ENCODE data around the gene GMPR. TPM values are rescaled to one million over a fixed set of nuclear protein-coding genes. Genes with fewer than 3 reads are reported as not detected.
A peak's percentile ranks its signal among the peaks of the same experiment; 100 is the strongest.

The GMPR gene
- total RNA-seq, 1 experiment from 2014 or later, result 24.0 TPM

DNA sequence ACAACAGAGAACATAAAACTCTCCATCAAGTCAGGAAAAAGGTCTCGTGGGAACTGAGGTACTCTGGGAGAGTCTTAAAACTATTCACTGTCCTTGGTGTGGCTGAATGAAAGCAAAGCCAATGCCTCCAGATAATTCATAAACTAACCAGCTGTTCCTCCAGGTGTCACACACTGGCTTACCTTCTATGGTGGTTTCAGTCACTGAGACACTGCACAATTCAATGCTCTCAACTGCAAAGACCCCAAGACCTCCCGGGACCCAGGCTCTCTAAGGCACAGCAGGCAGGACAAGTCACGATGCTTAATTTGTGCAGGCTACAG lies 100.8 kb downstream of the GMPR start:
- Histone ChIP-seq H3K36me3 (ENCODE audit: control insufficient read depth in 1 of 2, insufficient read depth in 2 of 2, low read length in 2 of 2) (no peaks in the 10 kb centered on the region), H3K9me3 (ENCODE audit: control insufficient read depth in 1 of 2, insufficient read depth in 1 of 2, low read depth in 1 of 2, low read length in 2 of 2) (no peaks in the 10 kb centered on the region), H3K27ac (ENCODE audit: low read depth, low read length) (peak overlapping the region; percentile 10; the same call in 1 of the 2 replicates), H3K4me3 (replicated peaks in 1 of 2; ENCODE audit: low read depth in 1 of 2, low read length in 2 of 2) (peak overlapping the region in 1 of 2 experiments; percentile 38; a peak in 1 of 4 replicates), H3K27me3 (ENCODE audit: insufficient read depth, low read length) (no peaks in the 10 kb centered on the region), H3K79me2 (ENCODE audit: insufficient read depth, low read length) (no peaks in the 10 kb centered on the region), H3K4me2 (ENCODE audit: low read length) (peak overlapping the region; percentile 71), H3K9ac (ENCODE audit: low read length) (peak overlapping the region; percentile 36; the same call in 1 of the 2 replicates), H3K4me1 (ENCODE audit: control insufficient read depth in 1 of 2, insufficient read depth in 2 of 2, low read length in 2 of 2) (peaks cover 10 to 35% of the 10 kb centered on the region in 2 experiments; a peak in 3 of 4 replicates), H3K9me2 (ENCODE audit: insufficient read depth) (no peaks in the 10 kb centered on the region), H4K20me1 (ENCODE audit: insufficient read depth) (no peaks in the 10 kb centered on the region), H2AFZ (ENCODE audit: low read depth, low read length, poor library complexity, severe bottlenecking) (no peak overlapping the region)
- ATAC-seq, result peak; percentile 43
- ChIA-PET RAD21 (ENCODE audit: low non-redundant PET in 1 of 2, low total read pairs in 2 of 2, uncharacterized antibody in 2 of 2, unreplicated experiment in 2 of 2) (interaction anchor here in 1 of 2 experiments (1.2 kb wide), 1 partner anchor 18 kb away, joined by 3 read pairs; no protein-coding TSS in a partner anchor), POLR2A (no interaction called here), CTCF (interaction anchor here (1.8 kb wide), 2 partner anchors 9 to 424 kb away, joined by 4 to 5 read pairs; no protein-coding TSS in a partner anchor)
- DNase-seq (ENCODE audit: low read depth, low spot score), result no peak
- intact Hi-C loops (cut with micrococcal nuclease), result no loop called here
- no TSS peak for BruUV-seq (replicated peaks)
- TF ChIP-seq YY1 (IDR thresholded peaks at IDR 0.05; ENCODE audit: extremely low read depth, insufficient replicate concordance, low read depth, low read length), result no peak
- 0 out of 2 replicates have a peak, but pooled peaks have one; percentile 28 for TF ChIP-seq SIN3A (IDR thresholded peaks at IDR 0.05; ENCODE audit: low read depth)
- TF ChIP-seq, protein P1, sequence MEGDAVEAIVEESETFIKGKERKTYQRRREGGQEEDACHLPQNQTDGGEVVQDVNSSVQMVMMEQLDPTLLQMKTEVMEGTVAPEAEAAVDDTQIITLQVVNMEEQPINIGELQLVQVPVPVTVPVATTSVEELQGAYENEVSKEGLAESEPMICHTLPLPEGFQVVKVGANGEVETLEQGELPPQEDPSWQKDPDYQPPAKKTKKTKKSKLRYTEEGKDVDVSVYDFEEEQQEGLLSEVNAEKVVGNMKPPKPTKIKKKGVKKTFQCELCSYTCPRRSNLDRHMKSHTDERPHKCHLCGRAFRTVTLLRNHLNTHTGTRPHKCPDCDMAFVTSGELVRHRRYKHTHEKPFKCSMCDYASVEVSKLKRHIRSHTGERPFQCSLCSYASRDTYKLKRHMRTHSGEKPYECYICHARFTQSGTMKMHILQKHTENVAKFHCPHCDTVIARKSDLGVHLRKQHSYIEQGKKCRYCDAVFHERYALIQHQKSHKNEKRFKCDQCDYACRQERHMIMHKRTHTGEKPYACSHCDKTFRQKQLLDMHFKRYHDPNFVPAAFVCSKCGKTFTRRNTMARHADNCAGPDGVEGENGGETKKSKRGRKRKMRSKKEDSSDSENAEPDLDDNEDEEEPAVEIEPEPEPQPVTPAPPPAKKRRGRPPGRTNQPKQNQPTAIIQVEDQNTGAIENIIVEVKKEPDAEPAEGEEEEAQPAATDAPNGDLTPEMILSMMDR (IDR thresholded peaks at IDR 0.05 in 2 of 3, conservative IDR thresholded peaks at IDR 0.05 in 1 of 3; ENCODE audit: borderline replicate concordance in 1 of 3, insufficient read depth in 1 of 3, low read depth in 2 of 3, low read length in 2 of 3), result no peak; a peak in 1 of 6 replicates
- no peak for TF ChIP-seq POLR2A (IDR thresholded peaks at IDR 0.05; ENCODE audit: borderline replicate concordance, extremely low read depth, insufficient read depth, insufficient read length)

DNA sequence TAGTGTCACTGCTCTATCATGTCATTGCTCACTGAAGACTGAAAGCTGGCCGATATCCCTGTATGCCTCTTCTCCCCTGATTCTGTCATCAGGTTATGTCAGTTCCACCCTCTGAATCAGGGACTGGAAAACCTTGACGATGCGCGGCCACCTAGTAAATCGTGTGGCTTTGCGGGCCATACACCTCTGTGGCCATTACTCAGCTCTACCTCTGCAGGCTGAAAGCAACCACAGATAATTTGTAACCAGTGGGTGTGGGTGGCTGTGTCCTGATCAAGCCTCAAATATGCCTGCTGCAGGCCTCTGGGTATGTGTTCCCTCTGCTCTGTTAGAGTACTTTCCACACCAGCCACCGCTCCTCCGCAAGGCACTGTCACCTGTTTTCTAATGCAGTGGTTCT lies 105.2 kb downstream of the GMPR start:
- POLR2A ChIA-PET, result no interaction called here
- no peaks in the 10 kb centered on the region for H4K20me1 ChIP-seq (ENCODE audit: insufficient read depth)
- DNase-seq (ENCODE audit: low read depth, low spot score) (no peak), ATAC-seq (no peak)
- no peak overlapping the region for H3K4me3 ChIP-seq (replicated peaks in 1 of 2; ENCODE audit: low read depth in 1 of 2, low read length in 2 of 2)
- intact Hi-C loops (cut with micrococcal nuclease), result no loop called here
- H2AFZ ChIP-seq (ENCODE audit: low read depth, low read length, poor library complexity, severe bottlenecking), result no peak overlapping the region
- no peaks in the 10 kb centered on the region for H3K27me3 ChIP-seq (ENCODE audit: insufficient read depth, low read length)
- H3K9me3 ChIP-seq (ENCODE audit: control insufficient read depth in 1 of 2, insufficient read depth in 1 of 2, low read depth in 1 of 2, low read length in 2 of 2), result no peaks in the 10 kb centered on the region
- H3K36me3 ChIP-seq (ENCODE audit: control insufficient read depth in 1 of 2, insufficient read depth in 2 of 2, low read length in 2 of 2), result no peaks in the 10 kb centered on the region
- CTCF ChIA-PET, result no interaction called here
- no peaks in the 10 kb centered on the region for H3K9me2 ChIP-seq (ENCODE audit: insufficient read depth)
- no TSS peak for BruUV-seq (replicated peaks)
- no peaks in the 10 kb centered on the region for H3K79me2 ChIP-seq (ENCODE audit: insufficient read depth, low read length)
- H3K4me2 ChIP-seq (ENCODE audit: low read length), result no peak overlapping the region
- peaks cover 26 to 40% of the 10 kb centered on the region in 2 experiments for H3K4me1 ChIP-seq (ENCODE audit: control insufficient read depth in 1 of 2, insufficient read depth in 2 of 2, low read length in 2 of 2)
- RAD21 ChIA-PET (ENCODE audit: low non-redundant PET in 1 of 2, low total read pairs in 2 of 2, uncharacterized antibody in 2 of 2, unreplicated experiment in 2 of 2), result no interaction called here
- no peak overlapping the region for H3K9ac ChIP-seq (ENCODE audit: low read length)
- TF ChIP-seq, protein P1 (IDR thresholded peaks at IDR 0.05 in 2 of 3, conservative IDR thresholded peaks at IDR 0.05 in 1 of 3; ENCODE audit: borderline replicate concordance in 1 of 3, insufficient read depth in 1 of 3, low read depth in 2 of 3, low read length in 2 of 3), result no peak
- TF ChIP-seq ZFX (IDR thresholded peaks at IDR 0.05) (no peak), EGR1 (IDR thresholded peaks at IDR 0.05; ENCODE audit: low read depth) (no peak), TCF7L2 (IDR thresholded peaks at IDR 0.05; ENCODE audit: borderline replicate concordance, extremely low read depth, insufficient read depth, insufficient read length) (no peak), SRF (IDR thresholded peaks at IDR 0.05; ENCODE audit: low read depth) (no peak), EZH2phosphoT487 (IDR thresholded peaks at IDR 0.05; ENCODE audit: borderline replicate concordance) (no peak)
- TF ChIP-seq, protein P2, sequence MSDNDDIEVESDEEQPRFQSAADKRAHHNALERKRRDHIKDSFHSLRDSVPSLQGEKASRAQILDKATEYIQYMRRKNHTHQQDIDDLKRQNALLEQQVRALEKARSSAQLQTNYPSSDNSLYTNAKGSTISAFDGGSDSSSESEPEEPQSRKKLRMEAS (IDR thresholded peaks at IDR 0.05), result no peak
- H3K27ac ChIP-seq (ENCODE audit: low read depth, low read length), result no peak overlapping the region
